GM20431 (cell line): ENCODE data around the gene DRD3.

Source experiments
- in situ Hi-C: fragments of 300-500 bp; cut with MseI, MboI; formaldehyde crosslinking; loops from one replicate; pipeline ENCODE4 v1.15.0; 2020; ENCODE audit warnings: low sequenced_read_pairs; ENCODE audit not compliant: unreplicated experiment

The DRD3 gene

GRCh38 chr3:114178770-114179368 is at the start of gene DRD3:
Gene DRD3 (minus strand): TSS chr3:114179052. CDS start chr3:114171992, 7,060 bp downstream.
- in situ Hi-C loops = no loop called here

- in situ Hi-C loops = no loop called here
Observed at GRCh38 chr3:114227076-114227475, 48.2 kb upstream of the DRD3 start.

GRCh38 chr3:114226313-114226712 is 47.5 kb upstream of the DRD3 start:
- in situ Hi-C loops = no loop called here

- in situ Hi-C loops = no loop called here
Observed at GRCh38 chr3:114223143-114223542, 44.3 kb upstream of the DRD3 start.

- in situ Hi-C loops = no loop called here
Observed at GRCh38 chr3:114221881-114222264, 43.0 kb upstream of the DRD3 start.

- in situ Hi-C loops = no loop called here
Observed at GRCh38 chr3:114221165-114221880, 42.5 kb upstream of the DRD3 start.

GRCh38 chr3:114219741-114220140 is 40.9 kb upstream of the DRD3 start:
- in situ Hi-C loops = no loop called here

GRCh38 chr3:114218578-114219185 is 39.8 kb upstream of the DRD3 start:
- in situ Hi-C loops = no loop called here

- in situ Hi-C loops = no loop called here
Observed at GRCh38 chr3:114218006-114218405, 39.2 kb upstream of the DRD3 start.

GRCh38 chr3:114217266-114217665 is 38.4 kb upstream of the DRD3 start:
- in situ Hi-C loops = no loop called here

GRCh38 chr3:114216186-114216970 is 37.5 kb upstream of the DRD3 start:
- in situ Hi-C loops = no loop called here

GRCh38 chr3:114214542-114215341 is 35.9 kb upstream of the DRD3 start:
- in situ Hi-C loops = no loop called here

GRCh38 chr3:114213627-114214541 is 35.0 kb upstream of the DRD3 start:
- in situ Hi-C loops = no loop called here

- in situ Hi-C loops = no loop called here
Observed at GRCh38 chr3:114213292-114213626, 34.4 kb upstream of the DRD3 start.

GRCh38 chr3:114212646-114213045 is 33.8 kb upstream of the DRD3 start:
- in situ Hi-C loops = no loop called here

- in situ Hi-C loops = no loop called here
Observed at GRCh38 chr3:114207768-114208167, 28.9 kb upstream of the DRD3 start.

- in situ Hi-C loops = no loop called here
Observed at GRCh38 chr3:114206342-114206741, 27.5 kb upstream of the DRD3 start.

GRCh38 chr3:114205541-114205940 is 26.7 kb upstream of the DRD3 start:
- in situ Hi-C loops = no loop called here

- in situ Hi-C loops = no loop called here
Observed at GRCh38 chr3:114194750-114195149, 15.9 kb upstream of the DRD3 start.
